HG03175 (cell line): ENCODE measurements around the gene PLCXD1.
"Not testable (repeated sequence)": the region's sequence is repeated elsewhere in the genome, so short reads cannot be mapped to it uniquely, and the experiment has no call there.

ENCODE experiments used
- ATAC-seq: cut with Tn5 transposase; IDR thresholded peaks from one replicate; pipeline ENCODE4 v1.9.1; 2021; ENCODE audit warnings: mild to moderate bottlenecking, moderate library complexity; ENCODE audit not compliant: unreplicated experiment

The PLCXD1 gene, protein sequence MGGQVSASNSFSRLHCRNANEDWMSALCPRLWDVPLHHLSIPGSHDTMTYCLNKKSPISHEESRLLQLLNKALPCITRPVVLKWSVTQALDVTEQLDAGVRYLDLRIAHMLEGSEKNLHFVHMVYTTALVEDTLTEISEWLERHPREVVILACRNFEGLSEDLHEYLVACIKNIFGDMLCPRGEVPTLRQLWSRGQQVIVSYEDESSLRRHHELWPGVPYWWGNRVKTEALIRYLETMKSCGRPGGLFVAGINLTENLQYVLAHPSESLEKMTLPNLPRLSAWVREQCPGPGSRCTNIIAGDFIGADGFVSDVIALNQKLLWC

DNA sequence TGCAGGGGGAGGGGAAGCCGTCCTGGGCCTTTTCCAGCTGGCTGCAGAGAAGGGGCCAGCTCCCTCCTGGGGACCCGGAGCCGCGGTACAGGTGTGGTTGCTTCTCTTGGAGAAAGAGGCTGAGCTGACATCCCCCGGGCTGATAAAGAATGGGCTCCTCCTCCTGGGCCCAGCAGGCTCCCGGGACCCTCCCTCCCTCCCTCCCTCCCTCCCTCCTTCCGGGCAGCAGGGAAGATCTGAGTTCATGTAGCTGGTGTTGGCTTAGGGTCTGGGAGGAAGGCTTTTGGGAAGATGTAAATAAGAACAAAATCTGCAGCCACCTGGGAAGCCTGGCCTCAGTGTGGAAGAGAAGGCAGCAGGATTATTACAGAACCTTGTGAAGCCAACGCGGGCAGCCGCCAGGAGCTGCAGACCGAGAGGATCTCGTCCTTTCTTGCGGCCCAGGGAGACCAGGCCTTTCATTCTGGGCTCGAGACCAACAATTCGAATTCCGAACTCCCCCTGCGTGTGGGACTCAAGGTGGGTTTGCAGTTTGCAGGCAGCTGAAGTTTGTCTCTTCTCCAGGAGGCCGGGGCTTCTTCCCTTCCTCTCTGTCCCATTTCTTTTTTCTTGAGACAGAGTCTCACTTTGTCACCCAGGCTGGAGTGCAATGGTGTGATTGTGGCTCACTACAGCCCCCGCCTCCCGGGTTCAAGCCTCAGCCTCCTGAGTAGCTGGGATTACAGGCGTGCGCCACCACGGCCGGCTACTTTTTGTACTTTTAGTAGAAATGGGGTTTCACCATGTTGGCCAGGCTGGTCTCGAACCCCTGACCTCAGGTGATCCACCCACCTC, at the start of gene PLCXD1:
Gene PLCXD1 (plus strand): TSS at position 216 of the 834 bp plus-strand sequence. CDS start 2,807 bp downstream, outside the sequence.
- ATAC-seq, result no peak

DNA sequence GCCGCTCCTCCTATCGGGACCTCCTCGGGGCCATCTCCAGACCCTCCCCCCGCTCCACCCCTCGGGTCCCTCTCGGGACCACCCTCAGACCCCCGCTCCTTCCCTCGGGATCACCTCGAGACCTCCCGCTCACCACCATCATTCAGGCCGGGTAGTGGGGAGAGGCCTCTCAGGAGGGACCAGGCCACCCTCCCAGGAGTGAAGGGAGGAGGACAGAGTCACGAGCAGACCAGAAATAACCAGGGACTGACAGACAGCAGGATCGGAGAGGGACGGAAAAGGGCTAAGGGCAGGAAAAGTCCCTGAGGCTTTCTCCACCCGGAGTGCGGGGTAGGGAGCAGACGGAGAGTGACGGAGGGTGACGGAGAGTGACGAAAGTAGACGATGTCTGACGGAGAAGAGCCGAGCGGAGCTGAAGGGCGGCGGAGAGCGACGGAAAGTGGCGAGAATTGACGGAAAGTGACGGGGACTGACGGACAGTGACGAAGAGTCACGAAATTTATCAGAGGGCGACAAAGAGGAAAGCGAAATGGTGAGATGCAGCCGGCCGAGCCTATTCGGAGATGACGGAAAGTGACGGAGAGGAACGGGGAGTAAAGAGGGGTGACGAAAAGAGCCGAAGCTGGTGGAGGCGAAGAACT, 49.4 kb upstream of the PLCXD1 start:
- ATAC-seq, result not testable (repeated sequence)

DNA sequence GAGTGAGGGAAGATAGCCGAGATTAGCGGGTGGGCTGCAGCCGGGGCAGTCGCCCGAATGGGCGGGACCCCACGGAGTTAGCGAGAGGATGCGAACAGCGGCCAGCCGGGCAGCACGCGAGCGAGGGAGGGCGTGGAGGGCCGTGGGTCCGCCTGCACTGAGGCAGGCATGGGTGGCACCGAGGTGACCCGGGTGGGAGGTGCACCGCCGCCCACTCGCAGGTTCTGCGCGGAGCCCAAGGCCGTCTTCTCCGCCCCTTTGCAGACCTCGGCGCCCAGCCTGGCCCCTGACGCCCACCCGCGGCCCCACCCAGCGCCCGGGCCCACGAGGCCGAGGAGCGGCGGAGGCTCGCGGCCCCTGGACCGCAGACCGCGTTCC, 48.9 kb upstream of the PLCXD1 start:
- ATAC-seq, result not testable (repeated sequence)

DNA sequence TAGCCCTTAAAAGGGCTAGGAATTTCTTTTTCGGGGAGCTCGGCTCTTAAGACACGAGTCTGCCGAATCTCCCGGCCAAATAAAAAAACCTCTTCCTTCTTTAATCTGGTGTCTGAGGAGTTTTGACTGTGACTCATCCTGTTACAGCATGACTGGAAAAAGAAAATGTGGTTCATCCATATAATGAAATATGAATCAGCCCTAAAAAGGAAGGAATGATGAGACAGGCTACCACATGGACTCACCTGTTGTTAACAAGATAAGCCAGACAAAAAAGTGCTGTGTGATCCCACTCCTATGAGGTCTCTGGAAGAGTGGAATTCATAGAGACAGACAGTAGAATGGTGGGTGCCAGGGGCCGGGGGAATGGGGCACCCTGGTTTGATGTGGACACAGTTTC, 45.0 kb upstream of the PLCXD1 start:
- ATAC-seq, result not testable (repeated sequence)

DNA sequence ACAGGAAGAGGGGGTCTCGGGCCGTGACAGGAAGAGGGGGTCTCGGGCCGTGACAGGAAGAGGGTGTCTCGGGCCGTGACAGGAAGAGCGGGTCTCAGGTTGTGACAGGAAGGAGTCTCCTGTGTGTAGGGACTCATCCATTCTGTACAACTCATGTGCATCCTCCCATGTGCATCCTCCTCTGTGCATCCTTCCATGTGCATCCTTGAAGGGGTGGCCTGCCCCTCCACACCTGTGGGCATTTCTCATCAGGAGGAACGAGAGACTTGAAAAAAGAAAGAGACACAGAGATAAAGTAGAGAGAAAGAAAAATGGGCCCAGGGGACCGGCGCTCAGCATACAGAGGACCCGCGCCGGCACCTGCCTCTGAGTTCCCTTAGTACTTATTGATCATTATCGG, 30.2 kb upstream of the PLCXD1 start:
- no peak for ATAC-seq

DNA sequence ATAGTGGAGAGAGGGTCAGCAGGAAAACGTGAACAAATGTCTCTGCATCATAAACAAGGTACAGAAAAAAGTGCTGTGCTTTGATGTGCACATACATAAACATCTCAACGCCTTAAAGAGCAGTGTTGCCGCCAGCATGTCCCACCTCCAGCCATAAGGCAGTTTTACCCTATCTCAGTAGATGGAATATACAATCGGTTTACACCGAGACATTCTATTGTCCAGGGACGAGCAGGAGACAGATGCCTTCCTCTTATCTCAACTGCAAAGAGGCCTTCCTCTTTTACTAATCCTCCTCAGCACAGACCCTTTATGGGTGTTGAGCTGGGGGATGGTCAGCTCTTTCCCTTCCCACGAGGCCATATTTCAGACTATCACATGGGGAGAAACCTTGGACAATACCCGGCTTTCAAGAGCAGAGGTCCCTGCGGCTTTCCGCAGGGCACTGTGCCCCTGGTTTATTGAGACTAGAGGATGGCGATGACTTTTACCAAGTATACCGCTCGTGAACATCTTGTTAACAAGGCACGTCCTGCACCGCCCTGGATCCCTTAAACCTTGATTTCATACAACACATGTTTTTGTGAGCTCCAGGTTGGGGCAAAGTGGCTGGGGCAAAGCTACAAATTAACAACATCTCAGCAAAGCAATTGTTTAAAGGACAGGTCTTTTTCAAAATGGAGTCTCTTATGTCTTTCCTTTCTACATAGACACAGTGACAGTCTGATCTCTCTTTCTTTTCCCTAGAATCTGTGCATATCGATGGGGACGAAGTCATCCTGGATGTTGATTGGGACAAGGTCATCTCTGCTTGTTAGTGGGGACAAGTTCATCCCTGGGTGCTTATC, 29.6 kb upstream of the PLCXD1 start:
- ATAC-seq, result not testable (repeated sequence)

DNA sequence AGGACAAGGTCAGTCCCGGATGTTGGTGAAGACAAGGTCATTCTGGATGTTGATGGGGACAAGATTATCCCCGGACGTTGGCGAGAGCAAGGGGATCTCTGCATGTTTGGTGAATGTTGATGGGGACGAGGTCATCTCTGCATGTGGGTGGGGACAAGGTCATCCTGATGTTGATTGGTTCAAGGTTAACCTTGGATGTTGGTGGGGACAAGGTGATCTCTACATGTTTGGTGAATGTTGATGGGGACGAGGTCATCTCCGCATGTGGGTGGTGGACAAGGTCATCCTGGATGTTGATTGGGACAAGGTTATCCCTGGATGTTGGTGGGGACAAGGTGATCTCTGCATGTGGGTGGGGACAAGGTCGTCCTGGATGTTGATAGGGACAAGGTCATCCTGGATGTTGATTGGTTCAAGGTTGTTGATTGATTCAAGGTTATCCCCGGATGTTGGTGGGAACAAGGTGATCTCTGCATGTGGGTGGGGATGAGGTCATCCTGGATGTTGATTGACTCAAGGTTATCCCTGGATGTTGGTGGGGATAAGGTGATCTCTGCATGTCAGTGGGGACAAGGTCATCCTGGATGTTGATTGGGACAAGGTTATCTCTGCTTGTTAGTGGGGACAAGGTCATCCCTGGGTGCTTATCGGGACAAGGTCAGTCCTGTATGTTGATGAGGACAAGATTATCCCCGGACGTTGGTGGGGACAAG, 28.8 kb upstream of the PLCXD1 start:
- no peak for ATAC-seq

DNA sequence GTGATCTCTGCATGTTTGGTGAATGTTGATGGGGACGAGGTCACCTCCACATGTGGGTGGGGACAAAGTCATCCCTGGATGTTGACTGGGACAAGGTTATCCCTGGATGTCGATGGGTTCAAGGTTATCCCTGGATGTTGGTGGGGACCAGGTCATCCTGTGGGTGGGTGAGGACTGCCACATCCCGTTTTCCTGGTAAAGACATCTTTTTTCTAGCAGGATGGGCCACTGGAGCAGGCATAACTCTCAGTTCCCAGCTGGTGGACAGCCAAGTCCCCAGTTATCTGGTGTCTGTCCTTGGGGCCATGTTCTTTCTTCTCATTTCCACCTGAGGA, 28.3 kb upstream of the PLCXD1 start:
- no peak for ATAC-seq

DNA sequence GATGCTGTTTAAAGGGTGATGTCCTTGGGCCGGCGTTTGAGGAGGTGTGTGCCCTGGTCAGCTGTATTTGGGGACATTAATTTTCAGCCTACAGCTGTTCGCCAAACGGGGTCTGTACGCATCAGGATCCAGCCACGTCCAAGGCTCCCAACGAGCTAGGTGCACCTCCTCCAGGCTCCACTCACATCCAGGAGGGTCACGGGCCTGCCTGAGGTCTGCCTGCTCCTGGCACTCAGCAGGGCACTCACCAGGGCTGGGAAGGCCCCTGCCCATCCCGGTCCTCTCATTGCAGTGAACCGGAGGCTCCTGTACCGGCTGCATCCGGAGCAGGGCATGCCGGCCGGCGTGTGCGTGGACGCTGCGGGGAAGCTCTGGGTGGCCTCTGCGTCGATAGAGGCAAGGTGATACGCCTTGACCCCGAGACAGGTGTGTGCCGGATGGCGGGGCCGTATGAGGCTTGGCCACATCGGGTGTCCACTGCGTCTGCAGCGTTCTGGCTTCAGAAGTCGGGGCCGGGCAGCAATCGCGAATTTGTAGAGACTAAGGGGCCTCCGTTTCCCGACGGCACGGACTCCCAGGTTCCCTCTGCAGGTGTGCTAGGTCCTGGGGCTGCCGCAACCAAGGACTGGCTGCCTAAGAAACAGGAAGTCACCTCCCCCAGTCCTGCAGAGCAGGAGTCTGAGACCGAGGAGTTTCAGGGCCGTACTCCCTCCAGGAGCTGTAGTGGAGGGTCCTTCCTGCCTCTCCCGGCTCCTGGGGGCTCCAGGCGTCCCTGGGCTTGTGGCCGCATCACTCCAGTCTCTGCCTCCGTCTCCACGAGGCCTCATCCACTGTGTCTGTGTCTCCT, 27.5 kb upstream of the PLCXD1 start:
- no peak for ATAC-seq

DNA sequence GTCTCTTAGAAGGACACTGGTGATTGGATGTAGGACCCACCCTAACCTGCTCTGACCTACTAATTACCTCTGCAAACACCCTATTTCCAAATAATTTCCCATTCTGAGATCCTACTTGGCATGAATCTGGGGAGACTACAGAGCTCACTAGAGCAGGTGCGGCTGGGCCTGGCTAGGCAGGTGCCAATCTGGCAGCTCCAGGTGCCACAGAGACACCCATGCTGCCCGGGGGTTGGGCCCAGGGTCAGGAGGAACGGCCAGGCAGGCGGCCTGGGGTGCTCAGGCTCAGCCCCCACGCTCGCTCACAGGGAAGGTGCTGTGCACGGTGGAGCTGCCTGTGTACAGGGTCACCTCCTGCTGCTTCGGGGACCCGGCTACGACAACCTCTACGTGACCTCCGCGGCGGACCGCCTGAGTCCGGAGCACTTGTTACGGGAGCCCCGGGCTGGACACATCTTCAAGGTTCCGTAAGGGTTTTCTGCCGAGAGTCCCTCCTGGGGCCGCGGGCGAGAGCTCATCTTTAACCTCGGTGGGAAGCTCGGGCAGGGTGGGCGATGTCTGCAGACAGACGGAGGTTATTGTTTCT, 26.5 kb upstream of the PLCXD1 start:
- no peak for ATAC-seq

DNA sequence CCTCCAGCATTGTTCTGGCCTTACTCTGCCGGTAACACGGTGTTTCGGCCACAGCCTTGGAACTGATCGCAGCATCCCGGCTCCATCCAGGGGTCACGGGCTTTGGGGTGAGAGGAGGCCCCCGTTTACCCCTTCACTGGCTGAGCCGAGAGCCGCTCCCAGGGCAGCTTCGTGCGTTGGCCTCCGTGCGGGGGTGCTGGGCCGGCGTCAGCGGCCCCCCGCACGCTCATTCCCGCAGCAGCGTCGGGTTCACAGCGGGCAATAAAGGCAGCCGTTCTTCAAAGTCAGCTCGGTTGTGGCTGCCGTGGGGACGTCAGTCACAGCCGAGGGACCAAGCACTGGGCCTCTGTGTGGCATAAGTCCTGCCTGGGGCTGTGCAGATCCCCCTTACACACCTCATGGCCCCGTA, 25.3 kb upstream of the PLCXD1 start:
- no peak for ATAC-seq

DNA sequence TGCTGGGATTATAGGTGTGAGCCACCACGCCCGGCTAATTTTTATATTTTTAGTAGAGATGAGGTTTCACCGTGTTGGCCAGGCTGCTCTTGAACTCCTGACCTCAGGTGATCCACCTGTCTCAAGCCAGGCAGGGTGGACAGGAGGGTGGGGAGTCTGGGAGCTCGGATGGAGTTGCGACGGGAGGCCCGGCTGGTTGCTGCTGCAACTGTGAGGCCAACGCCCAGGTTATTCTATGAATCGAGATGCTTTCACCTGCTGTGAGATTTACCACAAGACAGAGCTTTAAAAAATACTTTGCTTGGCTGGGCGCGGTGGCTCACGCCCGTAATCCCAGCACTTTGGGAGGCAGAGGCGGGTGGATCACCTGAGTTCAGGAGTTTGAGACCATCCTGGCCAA, 24.1 kb upstream of the PLCXD1 start:
- not testable (repeated sequence) for ATAC-seq

DNA sequence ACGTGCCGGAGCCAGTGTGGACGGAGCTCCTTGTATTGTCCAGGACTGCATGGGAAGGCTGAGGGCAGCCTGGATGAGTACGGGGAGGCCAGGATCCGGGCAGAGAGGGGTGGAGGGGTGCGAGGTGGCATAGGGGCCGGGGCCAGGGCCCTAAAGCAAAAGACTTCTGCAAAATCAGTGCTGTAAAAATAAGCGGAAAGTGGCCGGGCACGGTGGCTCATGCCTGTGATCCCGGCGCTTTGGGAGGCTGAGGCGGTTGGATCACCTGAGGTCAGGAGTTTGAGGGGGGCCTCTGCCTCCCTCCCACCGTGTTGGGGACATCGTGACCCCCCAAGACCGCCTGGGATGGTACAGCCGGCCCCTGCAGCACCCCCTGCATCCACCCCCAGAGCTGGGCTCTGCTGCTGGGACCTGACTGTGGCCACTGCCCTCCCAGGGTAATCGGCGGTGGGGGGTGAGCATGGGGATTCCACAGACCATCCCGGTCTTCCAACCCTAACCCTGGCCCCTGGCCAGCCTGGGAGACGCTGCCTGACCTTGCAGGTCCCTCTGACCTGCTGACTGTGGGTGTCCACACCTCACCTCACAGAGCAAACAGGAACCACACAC, 23.4 kb upstream of the PLCXD1 start:
- ATAC-seq, result no peak

DNA sequence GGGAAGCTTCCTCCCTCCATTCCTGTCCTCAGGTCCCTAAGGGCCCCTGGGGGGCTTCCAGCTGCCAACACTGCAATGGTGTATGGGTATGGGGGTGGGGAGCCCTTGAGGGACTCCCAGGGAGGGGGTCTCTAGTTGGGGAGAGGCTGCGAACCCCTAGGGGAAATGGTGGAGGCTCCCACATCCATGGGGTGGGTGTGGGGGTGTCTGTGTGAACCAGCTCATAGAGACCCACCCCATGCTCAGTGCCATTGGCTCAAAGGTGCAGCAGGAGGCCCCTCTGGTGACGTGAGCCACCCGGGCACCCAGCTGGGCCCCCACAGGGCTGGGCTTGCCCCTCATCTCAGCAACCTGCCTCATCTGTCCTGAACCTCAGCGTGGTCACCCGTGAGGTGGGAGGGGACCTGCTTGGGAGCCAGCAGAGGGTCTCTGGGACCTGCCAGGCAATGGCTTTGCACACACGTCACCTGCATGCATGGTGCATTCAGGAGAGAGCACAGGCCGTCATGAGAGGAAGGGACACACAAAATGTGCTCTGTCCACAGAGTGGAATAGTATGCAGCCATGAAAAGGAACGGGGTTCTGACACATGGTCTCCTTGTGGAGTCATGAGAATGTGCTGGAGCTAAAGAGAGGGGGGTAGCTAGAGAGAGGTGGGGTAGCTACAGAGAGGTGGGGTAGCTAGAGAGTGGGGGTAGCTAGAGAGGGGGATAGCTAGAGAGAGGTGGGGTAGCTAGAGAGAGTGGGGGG, 22.7 kb upstream of the PLCXD1 start:
- ATAC-seq, result no peak

DNA sequence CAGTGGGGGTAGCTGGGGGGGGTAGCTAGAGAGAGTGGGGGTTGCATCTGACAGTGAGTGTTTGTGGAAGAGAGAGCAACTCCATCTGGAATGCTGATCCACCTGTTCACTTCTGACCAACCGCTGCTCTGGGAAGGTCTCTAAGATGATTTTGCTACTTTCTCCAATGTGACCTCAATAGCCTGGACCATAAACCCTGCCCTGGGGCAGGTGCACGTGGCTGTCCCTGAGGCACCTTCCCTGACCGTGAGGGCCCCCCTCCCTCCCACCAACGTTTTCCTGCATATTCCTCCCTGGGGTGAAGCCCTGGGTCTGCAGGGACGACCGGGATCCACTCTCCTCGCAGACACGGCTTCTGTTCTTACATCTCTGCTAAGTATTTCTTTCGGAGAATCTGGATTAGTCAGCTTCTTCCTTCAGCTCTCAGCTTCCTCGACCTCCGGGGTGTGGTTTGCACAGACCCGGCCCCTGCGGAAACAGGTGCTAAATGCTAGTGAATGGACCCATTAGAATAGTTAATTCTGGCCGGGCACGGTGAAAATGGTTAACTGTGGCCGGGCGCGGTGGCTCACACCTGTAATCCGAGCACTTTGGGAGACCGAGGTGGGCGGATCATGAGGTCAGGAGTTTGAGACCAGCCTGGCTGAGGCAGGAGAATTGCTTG, 21.4 kb upstream of the PLCXD1 start:
- no peak for ATAC-seq

DNA sequence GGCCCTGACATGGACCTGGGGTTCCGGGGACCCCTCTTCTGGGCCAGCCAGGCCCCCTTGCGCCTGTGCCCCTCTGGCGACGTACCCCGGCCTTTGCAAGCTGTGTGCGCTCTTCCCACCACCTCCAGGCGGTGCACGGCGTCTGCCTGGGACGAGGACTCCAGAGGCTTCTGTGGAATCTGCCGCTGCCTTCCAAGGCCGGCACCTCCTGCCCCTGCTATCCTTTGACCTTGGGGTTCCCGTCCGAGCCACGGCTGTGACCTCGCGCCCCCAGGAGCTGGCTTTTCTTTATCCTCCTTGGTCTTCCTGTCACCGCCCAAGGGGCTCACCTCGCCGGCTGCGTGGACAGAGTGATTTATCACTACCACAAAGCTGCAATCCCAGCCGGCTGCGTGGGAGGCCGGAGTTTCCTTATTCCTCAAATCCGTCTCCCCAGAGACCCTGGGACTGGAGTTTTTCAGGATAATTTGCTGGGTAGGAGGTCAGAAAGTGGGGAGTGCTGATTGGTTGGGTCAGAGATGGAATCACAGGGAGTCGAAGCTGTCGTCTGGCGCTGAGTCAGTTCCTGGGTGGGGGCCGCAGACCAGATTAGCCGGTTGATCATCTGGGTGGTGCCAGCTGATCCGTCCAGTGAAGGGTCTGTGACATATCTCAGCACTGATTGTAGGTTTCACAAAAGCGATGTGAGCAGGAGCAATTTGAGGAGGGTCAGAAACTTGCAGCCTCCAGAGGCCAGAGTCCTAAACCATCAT, 19.8 kb upstream of the PLCXD1 start:
- no peak for ATAC-seq

DNA sequence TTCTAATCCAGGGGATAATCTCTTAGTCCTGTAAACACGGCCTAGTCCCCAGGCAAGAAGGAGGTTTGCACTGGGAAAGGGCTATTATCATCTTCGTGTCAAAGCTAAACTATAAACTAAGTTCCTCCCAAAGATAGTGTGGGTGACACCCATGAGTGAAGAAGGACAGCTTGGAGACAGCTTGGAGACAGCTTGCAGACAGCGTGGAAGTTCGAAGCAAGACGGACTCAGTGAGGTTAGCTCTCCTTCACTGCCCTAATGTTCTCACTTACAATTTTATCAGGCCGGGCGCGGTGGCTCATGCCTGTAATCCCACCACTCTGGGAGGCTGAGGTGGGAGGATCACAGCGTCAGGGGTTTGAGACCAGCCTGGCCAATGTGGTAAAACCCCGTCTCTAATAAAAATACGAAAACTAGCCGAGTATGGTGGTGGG, 19.2 kb upstream of the PLCXD1 start:
- ATAC-seq, result no peak
